CMK (cell line): ENCODE results near the gene PCSK4.
"Not testable (repeated sequence)": the region's sequence is repeated elsewhere in the genome, so short reads cannot be mapped to it uniquely, and the experiment has no call there.

Source experiments
- DNase-seq: peaks from one replicate; pipeline ENCODE4 v3.0.0-alpha.2; 2010; ENCODE audit warnings: low read depth

The PCSK4 gene

GRCh38 chr19:1453525-1454364 lies 36.4 kb downstream of the PCSK4 start:
- DNase-seq: peak; percentile 52

- no peak for DNase-seq
Observed at GRCh38 chr19:1452802-1453524, 37.2 kb downstream of the PCSK4 start.

GRCh38 chr19:1451916-1452801 lies 38.0 kb downstream of the PCSK4 start:
- no peak for DNase-seq

GRCh38 chr19:1450735-1451731 lies 39.1 kb downstream of the PCSK4 start:
- DNase-seq: no peak

- DNase-seq: no peak
Observed at GRCh38 chr19:1449467-1450442, 40.4 kb downstream of the PCSK4 start, which contains the start of gene APC2. Gene APC2, plus strand, starts transcription at chr19:1450121. Its CDS starts 2,881 bp downstream, at chr19:1453002.

- DNase-seq: no peak
Observed at GRCh38 chr19:1447944-1448343, 42.2 kb downstream of the PCSK4 start.

GRCh38 chr19:1447504-1447903 lies 42.6 kb downstream of the PCSK4 start:
- no peak for DNase-seq

- no peak for DNase-seq
Observed at GRCh38 chr19:1446713-1447481, 43.3 kb downstream of the PCSK4 start.

GRCh38 chr19:1445932-1446712 lies 44.0 kb downstream of the PCSK4 start:
- DNase-seq: no peak

GRCh38 chr19:1445185-1445931 lies 44.8 kb downstream of the PCSK4 start:
- DNase-seq: peak; percentile 52

GRCh38 chr19:1441677-1442438 lies 48.3 kb downstream of the PCSK4 start:
- DNase-seq: no peak

- no peak for DNase-seq
Observed at GRCh38 chr19:1441022-1441426, 49.1 kb downstream of the PCSK4 start.

GRCh38 chr19:1440418-1440801 lies 49.7 kb downstream of the PCSK4 start:
- DNase-seq: no peak

- not testable (repeated sequence) for DNase-seq
Observed at GRCh38 chr19:1439525-1440417, 50.4 kb downstream of the PCSK4 start.

GRCh38 chr19:1438933-1439354 lies 51.2 kb downstream of the PCSK4 start:
- DNase-seq: no peak
